Stimulated activated naive B cell treated with anti-CD40 and anti-IgM and Interleukin-4, amounts not matched to agents 10 μg/mL and 1 μg/mL and 100 μg/mL, for 72 hours (primary cell): ENCODE data around the gene TMEM138.

Experiments
- ATAC-seq, 2 donors: fragments of 150-1000 bp; cut with Tn5 transposase; replicated peaks; 2 replicates each; pipeline ENCODE4 v1.10.0; 2021; ENCODE audit warnings: moderate library complexity in 1 of 2
- DNase-seq: peaks from one replicate; pipeline ENCODE4 v3.0.0; 2021
- H3K27ac Mint-ChIP-seq: one replicate; pipeline ENCODE4 v1.8.0; 2022; ENCODE audit warnings: mild to moderate bottlenecking, mixed read lengths
- H3K27me3 Mint-ChIP-seq, 2 donors: one replicate each; pipeline ENCODE4 v1.8.0; 2022; ENCODE audit warnings: mixed read lengths in 2 of 2
- H3K36me3 Mint-ChIP-seq, 2 donors: one replicate each; pipeline ENCODE4 v1.8.0; 2022; ENCODE audit warnings: mixed read lengths in 2 of 2, mild to moderate bottlenecking in 1 of 2
- H3K4me1 Mint-ChIP-seq, 2 donors: one replicate each; pipeline ENCODE4 v1.8.0; 2022; ENCODE audit warnings: mixed read lengths in 2 of 2, mild to moderate bottlenecking in 1 of 2
- H3K4me3 Mint-ChIP-seq, 2 donors: one replicate each; pipeline ENCODE4 v1.8.0; 2022; ENCODE audit warnings: mild to moderate bottlenecking in 2 of 2, mixed read lengths in 2 of 2, moderate library complexity in 1 of 2
- H3K9me3 Mint-ChIP-seq, 2 donors: one replicate each; pipeline ENCODE4 v1.8.0; 2022; ENCODE audit warnings: mixed read lengths in 2 of 2, mild to moderate bottlenecking in 1 of 2

TMEM138 gene

DNA sequence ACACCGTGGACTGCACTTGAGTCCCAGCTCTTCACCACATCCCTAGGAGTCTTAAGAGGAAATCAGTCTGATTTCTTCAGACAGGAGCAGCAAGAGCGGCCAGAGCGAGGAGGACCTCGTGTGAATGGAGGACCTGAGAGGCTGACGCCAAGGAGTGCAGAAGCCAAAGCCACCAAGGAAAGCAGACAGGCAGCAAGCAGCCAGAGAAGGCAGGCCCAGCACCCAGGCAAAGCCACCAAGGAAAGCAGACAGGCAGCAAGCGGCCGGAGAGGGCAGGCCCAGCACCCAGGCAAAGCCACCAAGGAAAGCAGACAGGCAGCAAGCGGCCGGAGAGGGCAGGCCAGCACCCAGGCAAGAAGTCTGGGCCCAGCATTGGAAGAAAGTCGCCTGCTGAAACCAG is 12.3 kb upstream of the TMEM138 start:
- no peak for ATAC-seq
- no peak overlapping the region for H3K4me3 Mint-ChIP-seq
- H3K4me1 Mint-ChIP-seq = peaks cover 35 to 72% of the 10 kb centered on the region in 2 donors
- no peak for DNase-seq
- H3K27ac Mint-ChIP-seq = peak overlapping the region; percentile 81
- H3K9me3 Mint-ChIP-seq = no peaks in the 10 kb centered on the region
- H3K27me3 Mint-ChIP-seq = no peaks in the 10 kb centered on the region
- H3K36me3 Mint-ChIP-seq = peaks cover 43 to 71% of the 10 kb centered on the region in 2 donors

DNA sequence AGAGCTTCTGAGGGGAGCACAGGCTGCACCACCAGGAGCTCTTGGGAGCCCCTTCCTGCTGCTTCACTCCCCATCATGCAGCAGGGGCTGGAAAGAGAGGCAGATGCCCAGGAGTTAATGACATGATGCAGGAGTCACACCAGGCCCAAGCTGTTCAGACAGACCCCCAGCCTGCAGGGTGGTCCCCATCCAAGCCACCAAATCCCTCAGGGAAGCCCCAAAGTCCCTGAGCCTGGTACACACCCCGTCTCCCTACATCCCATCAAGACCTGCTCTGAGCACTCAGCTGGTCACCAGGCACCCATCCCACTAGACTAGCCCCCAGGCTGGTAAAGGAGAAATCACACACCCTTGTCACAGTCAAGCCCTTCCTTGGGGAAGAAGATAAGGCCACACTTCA is 11.8 kb upstream of the TMEM138 start:
- DNase-seq (no peak), ATAC-seq (no peak)
- H3K36me3 Mint-ChIP-seq = peaks cover 47 to 75% of the 10 kb centered on the region in 2 donors
- H3K4me3 Mint-ChIP-seq = no peak overlapping the region
- H3K27me3 Mint-ChIP-seq = no peaks in the 10 kb centered on the region
- H3K27ac Mint-ChIP-seq = peak overlapping the region; percentile 81
- H3K4me1 Mint-ChIP-seq = peaks cover 38 to 77% of the 10 kb centered on the region in 2 donors
- H3K9me3 Mint-ChIP-seq = no peaks in the 10 kb centered on the region

GRCh38 chr11:61350803-61351202 is 11.4 kb upstream of the TMEM138 start:
- Mint-ChIP-seq H3K27me3 (no peaks in the 10 kb centered on the region), H3K36me3 (peaks cover 48 to 77% of the 10 kb centered on the region in 2 donors), H3K9me3 (no peaks in the 10 kb centered on the region), H3K4me1 (peaks cover 37 to 76% of the 10 kb centered on the region in 2 donors), H3K4me3 (peak overlapping the region in 1 of 2 donors; percentile 10), H3K27ac (no peak overlapping the region)
- DNase-seq (no peak), ATAC-seq (no peak)

- H3K4me3 Mint-ChIP-seq = no peak overlapping the region
- no peaks in the 10 kb centered on the region for H3K9me3 Mint-ChIP-seq
- DNase-seq = no peak
- H3K36me3 Mint-ChIP-seq = peaks cover 51 to 74% of the 10 kb centered on the region in 2 donors
- H3K27me3 Mint-ChIP-seq = no peaks in the 10 kb centered on the region
- H3K4me1 Mint-ChIP-seq = peaks cover 43 to 76% of the 10 kb centered on the region in 2 donors
- peak overlapping the region; percentile 47 for H3K27ac Mint-ChIP-seq
- ATAC-seq = no peak
These were observed 10.1 kb upstream of the TMEM138 start for GRCh38 chr11:61352038-61352437.

DNA sequence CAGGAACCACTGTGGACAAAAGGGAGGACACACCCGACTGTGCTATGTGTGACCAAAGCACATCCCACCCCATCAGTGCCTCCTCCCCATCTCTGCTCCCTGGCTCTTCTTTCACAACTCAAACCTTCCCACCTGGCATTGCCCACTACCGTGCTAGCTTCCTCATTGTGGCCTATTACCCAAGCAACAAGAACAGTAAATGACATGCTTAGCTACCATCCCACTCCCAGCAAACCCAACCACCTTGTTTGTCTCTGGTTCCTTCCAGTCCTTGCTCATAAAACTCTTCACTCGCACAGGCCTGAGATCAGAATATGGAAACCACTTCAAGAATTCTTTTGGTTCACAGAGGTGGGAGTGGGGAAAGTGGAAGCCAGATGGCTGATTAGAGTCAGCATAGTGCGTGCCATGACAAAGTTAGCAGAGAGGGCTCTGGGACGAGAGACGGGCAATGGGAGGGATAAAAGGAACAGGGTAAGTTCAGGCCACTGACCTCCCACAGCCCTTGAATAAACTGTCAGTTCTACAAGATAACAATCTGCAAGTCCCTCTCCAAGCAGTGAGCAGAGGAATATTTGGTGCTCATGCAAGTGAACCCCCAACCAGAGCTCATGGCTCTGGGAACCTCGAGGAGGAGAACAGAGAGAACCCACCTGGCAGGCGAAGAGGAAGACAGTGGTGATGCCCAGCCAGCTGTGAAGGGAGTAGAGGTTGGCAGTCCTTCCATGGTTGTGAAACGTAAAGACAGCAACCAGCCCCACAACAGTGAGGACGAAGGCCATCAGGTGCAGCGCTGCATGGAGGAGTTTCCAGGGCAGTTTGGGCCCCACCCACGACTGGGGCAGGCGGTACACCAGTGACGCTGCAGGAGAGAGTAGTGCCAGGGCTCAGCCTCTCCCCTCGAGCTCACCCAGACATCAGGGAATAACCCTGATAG is 8.8 kb upstream of the TMEM138 start:
- peaks cover 51 to 64% of the 10 kb centered on the region in 2 donors for H3K36me3 Mint-ChIP-seq
- H3K9me3 Mint-ChIP-seq = no peaks in the 10 kb centered on the region
- peak overlapping the region; percentile 97 for H3K27ac Mint-ChIP-seq
- peak overlapping the region; percentile 86 to 90 for H3K4me3 Mint-ChIP-seq
- ATAC-seq (no peak), DNase-seq (no peak)
- H3K27me3 Mint-ChIP-seq = no peaks in the 10 kb centered on the region
- H3K4me1 Mint-ChIP-seq = peaks cover 44 to 79% of the 10 kb centered on the region in 2 donors

- Mint-ChIP-seq H3K4me1 (peaks cover 49 to 79% of the 10 kb centered on the region in 2 donors), H3K27ac (peak overlapping the region; percentile 97), H3K27me3 (no peaks in the 10 kb centered on the region), H3K36me3 (peaks cover 49 to 57% of the 10 kb centered on the region in 2 donors), H3K4me3 (peak overlapping the region; percentile 86 to 90), H3K9me3 (no peaks in the 10 kb centered on the region)
- no peak for ATAC-seq
- no peak for DNase-seq
These were observed 8.0 kb upstream of the TMEM138 start for GRCh38 chr11:61354208-61354607.

DNA sequence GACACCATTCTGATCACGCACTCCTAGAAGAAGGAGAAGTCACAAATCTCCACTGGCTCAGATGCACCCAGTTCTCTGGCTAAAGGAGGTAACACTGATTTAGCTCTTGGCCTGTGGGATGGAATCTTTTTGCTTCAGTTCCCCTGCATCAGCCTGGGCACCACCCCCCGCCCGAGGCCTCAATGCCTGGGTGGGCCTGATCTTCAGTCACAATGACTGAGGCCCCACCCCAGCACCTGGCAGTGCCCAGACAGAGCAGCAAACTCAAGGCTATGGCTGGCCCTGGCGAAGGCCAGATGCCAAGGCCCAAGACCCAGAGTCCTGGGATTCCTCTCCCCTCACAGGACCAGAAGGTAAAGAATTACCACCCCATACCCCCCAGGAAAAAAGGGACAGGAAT is 5.5 kb upstream of the TMEM138 start:
- H3K9me3 Mint-ChIP-seq = no peaks in the 10 kb centered on the region
- H3K4me3 Mint-ChIP-seq = peak overlapping the region; percentile 86 to 90
- peaks cover 36 to 56% of the 10 kb centered on the region in 2 donors for H3K36me3 Mint-ChIP-seq
- peak; percentile 51 to 55 for ATAC-seq
- DNase-seq = peak; percentile 59
- no peaks in the 10 kb centered on the region for H3K27me3 Mint-ChIP-seq
- H3K4me1 Mint-ChIP-seq = peaks cover 52 to 84% of the 10 kb centered on the region in 2 donors
- peak overlapping the region; percentile 99 for H3K27ac Mint-ChIP-seq

- Mint-ChIP-seq H3K9me3 (no peaks in the 10 kb centered on the region), H3K4me3 (peak overlapping the region; percentile 86 to 90), H3K4me1 (peaks cover 52 to 82% of the 10 kb centered on the region in 2 donors), H3K27ac (peak overlapping the region; percentile 99), H3K36me3 (peaks cover 36 to 55% of the 10 kb centered on the region in 2 donors), H3K27me3 (no peaks in the 10 kb centered on the region)
- DNase-seq (peak; percentile 84), ATAC-seq (peak; percentile 80)
These were observed 4.8 kb upstream of the TMEM138 start for GRCh38 chr11:61357233-61357893.

DNA sequence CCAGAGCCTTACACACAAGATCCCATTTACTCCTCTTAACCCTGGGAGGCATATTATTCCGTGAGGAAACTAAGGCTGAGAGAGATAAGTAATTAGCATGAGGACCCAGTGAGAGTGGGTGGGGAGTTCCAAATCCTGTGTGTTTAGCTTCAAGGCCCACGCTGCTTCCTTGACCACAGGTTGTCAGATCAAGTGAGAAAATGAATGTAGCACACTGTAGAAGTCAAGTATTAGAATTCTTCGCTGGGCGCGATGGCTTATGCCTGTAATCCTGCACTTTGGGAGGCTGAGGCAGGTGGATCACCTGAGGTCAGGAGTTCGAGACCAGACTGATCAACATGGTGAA is 4.3 kb upstream of the TMEM138 start:
- H3K27me3 Mint-ChIP-seq = no peaks in the 10 kb centered on the region
- H3K4me1 Mint-ChIP-seq = peaks cover 51 to 81% of the 10 kb centered on the region in 2 donors
- peak overlapping the region; percentile 99 for H3K27ac Mint-ChIP-seq
- H3K9me3 Mint-ChIP-seq = no peaks in the 10 kb centered on the region
- H3K36me3 Mint-ChIP-seq = peaks cover 35 to 54% of the 10 kb centered on the region in 2 donors
- no peak for ATAC-seq
- H3K4me3 Mint-ChIP-seq = peak overlapping the region; percentile 86 to 90
- DNase-seq = peak; percentile 36

DNA sequence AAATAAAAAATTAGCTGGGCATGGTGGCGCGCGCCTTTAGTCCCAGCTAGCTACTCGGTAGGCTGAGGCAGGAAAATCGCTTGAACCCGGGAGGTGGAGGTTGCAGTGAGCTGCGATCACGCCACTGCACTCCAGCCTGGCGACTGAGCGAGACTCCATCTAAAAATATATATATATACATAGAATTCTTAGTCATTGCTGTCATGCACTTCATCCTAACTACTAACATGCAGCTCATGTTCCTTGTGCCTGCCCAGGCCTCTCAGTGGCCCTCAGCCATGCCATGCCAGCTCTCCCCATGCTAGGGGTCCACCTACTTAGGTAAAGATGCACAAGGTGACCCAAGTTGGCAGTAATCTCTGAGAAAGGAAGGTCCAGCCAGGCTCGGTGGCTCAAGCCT is 3.6 kb upstream of the TMEM138 start:
- ATAC-seq (no peak), DNase-seq (no peak)
- peaks cover 28 to 47% of the 10 kb centered on the region in 2 donors for H3K36me3 Mint-ChIP-seq
- no peaks in the 10 kb centered on the region for H3K9me3 Mint-ChIP-seq
- peaks cover 48 to 81% of the 10 kb centered on the region in 2 donors for H3K4me1 Mint-ChIP-seq
- peak overlapping the region; percentile 99 for H3K27ac Mint-ChIP-seq
- H3K4me3 Mint-ChIP-seq = peak overlapping the region; percentile 92 to 99
- H3K27me3 Mint-ChIP-seq = no peaks in the 10 kb centered on the region

DNA sequence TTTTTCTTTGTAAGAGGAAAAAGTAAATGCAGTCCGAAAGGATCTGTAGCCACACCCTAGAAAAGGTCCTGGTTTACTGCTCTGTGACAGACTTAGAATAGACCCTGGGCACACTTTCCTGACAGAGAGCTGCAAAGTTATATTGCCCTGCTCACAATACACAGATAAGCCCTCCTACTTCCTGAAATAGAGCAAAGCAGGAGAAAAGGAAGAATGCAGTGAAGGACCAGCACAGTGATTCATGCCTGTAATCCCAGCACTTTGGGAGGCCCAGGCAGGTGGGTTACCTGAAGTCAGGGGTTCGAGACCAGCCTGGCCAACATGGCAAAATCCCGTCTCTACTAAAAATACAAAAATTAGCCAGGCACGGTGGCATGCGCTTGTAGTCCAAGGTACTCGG is 2.7 kb upstream of the TMEM138 start:
- no peak for ATAC-seq
- no peak for DNase-seq
- Mint-ChIP-seq H3K4me3 (peak overlapping the region; percentile 92 to 99), H3K9me3 (no peaks in the 10 kb centered on the region), H3K4me1 (peaks cover 42 to 77% of the 10 kb centered on the region in 2 donors), H3K27ac (peak overlapping the region; percentile 99), H3K36me3 (peaks cover 21 to 39% of the 10 kb centered on the region in 2 donors), H3K27me3 (no peaks in the 10 kb centered on the region)

DNA sequence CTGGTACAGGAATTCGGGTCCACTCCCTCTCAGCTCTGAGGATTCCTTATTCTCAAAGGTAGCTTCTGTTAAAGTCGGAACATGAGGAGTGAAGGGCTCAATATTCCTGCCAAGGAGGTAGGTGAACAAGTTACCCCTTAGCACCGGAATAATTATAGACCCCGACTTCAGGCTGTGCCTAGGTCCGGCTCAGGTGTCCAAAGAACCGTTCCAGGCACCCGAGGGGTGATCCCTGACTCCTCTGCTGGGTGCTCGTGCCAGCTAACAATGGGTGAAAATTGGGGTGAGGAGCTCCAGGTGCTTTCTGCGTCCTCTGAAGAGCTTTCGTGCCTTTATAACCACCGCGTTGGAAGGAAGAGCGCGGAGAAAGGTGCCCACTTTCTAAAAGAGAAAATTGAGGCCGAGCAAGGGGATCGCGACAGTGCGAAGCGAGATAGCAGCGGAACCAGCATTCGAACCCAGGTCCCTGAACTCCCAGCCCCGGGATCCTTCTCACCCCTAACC is 885 bp upstream of the TMEM138 start:
- Mint-ChIP-seq H3K4me3 (peak overlapping the region; percentile 92 to 99), H3K4me1 (peaks cover 35 to 64% of the 10 kb centered on the region in 2 donors), H3K9me3 (no peaks in the 10 kb centered on the region), H3K36me3 (peaks cover 13 to 29% of the 10 kb centered on the region in 2 donors), H3K27me3 (no peaks in the 10 kb centered on the region), H3K27ac (peak overlapping the region; percentile 99)
- ATAC-seq (no peak), DNase-seq (no peak)

DNA sequence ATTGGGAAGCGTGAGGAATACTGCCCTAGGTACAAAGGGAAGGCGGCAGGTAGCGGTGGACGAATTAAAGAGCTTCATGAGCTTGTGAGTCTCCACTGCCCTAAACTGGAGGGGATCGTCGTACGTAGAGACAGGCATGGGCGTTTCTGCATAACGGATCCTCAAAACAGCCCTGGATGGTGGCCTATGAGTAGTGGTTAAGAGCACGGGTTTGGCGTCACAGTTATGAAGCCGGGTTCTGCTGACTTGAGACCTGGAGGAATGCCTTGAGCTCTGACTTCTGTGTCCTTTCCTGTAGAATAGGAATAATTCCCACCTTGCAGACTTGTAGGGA is 335 bp downstream of the TMEM138 start:
- Mint-ChIP-seq H3K4me1 (peaks cover 23 to 52% of the 10 kb centered on the region in 2 donors), H3K9me3 (no peaks in the 10 kb centered on the region), H3K36me3 (peaks cover 13 to 30% of the 10 kb centered on the region in 2 donors), H3K27ac (peak overlapping the region; percentile 99), H3K4me3 (peak overlapping the region; percentile 92 to 99), H3K27me3 (no peaks in the 10 kb centered on the region)
- DNase-seq (no peak), ATAC-seq (peak; percentile 27 to 28)

GRCh38 chr11:61364012-61364675 is 2.0 kb downstream of the TMEM138 start:
- H3K9me3 Mint-ChIP-seq = no peaks in the 10 kb centered on the region
- no peak overlapping the region for H3K27ac Mint-ChIP-seq
- peaks cover 19 to 37% of the 10 kb centered on the region in 2 donors for H3K36me3 Mint-ChIP-seq

More at GRCh38 chr11:61364012-61364675, 2.0 kb downstream of the TMEM138 start:
- no peaks in the 10 kb centered on the region for H3K27me3 Mint-ChIP-seq
- H3K4me1 Mint-ChIP-seq = peaks cover 16 to 44% of the 10 kb centered on the region in 2 donors
- no peak for ATAC-seq
- no peak for DNase-seq
- H3K4me3 Mint-ChIP-seq = peak overlapping the region in 1 of 2 donors; percentile 99
